OCI-LY1 (cell line): ENCODE data around the gene TSBP1.

Experiments used
- CTCF ChIP-seq: fragments of 200-600 bp; sonication (generic), shearing (Covaris generic); IDR thresholded peaks from 2 replicates; pipeline ENCODE4 v1.5.1; 2017; ENCODE audit warnings: mild to moderate bottlenecking, antibody characterized with exemption, low read length, moderate library complexity, mixed read lengths
- EZH2 ChIP-seq: fragments of 200-600 bp; sonication (generic), shearing (Covaris generic); IDR thresholded peaks from 2 replicates; pipeline ENCODE4 v1.8.0; 2017; ENCODE audit warnings: borderline replicate concordance, mixed run types, mild to moderate bottlenecking, antibody characterized with exemption, low read length, moderate library complexity, mixed read lengths

DNA sequence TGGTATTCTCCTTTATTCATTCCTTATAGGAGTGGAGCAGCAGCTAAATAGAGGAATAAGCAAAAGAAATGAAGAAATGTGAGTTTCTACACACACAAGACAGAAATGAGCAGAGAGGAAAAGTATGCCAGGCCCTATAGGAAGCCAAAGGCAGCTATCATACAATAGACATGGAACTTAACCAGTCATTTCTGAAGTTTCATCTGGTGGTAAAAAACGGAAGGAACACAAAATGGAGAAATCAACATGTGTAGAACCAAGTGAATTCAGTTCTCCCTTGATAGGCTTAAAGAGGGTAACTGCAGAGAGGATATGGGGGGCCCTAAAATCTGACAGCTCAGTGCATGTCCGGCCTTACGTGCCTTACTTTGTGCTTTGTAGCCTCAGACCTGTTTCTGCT lies 44.6 kb downstream of the TSBP1 start:
- TF ChIP-seq CTCF (no peak), EZH2 (no peak)
